ENCODE results near the gene NAA80. TPM values are rescaled to one million over a fixed set of nuclear protein-coding genes. Genes with fewer than 3 reads are reported as not detected.
"Not testable (repeated sequence)": the region's sequence is repeated elsewhere in the genome, so short reads cannot be mapped to it uniquely, and the experiment has no call there.

The NAA80 gene
- total RNA-seq, 1 experiment from 2014 or later: 8.7 TPM

GRCh38 chr3:50272911-50273688 is 26.1 kb downstream of the NAA80 start:
- Histone ChIP-seq H2AFZ (ENCODE audit: low read length) (peak overlapping the region; percentile 61), H3K79me2 (ENCODE audit: low read length) (0 out of 2 replicates have a peak, but pooled peaks cover 3% of the 10 kb centered on the region), H3K27me3 (ENCODE audit: low read length) (no peaks in the 10 kb centered on the region), H3K4me3 (ENCODE audit: low read length) (peak overlapping the region; percentile 59), H3F3A (ENCODE audit: low read length, unreplicated experiment) (no peaks in the 10 kb centered on the region), H3K9ac (ENCODE audit: low read length) (no peak overlapping the region), H3K27ac (ENCODE audit: low read length) (no peak overlapping the region), H3K9me2 (replicated peaks; ENCODE audit: low read length) (no peaks in the 10 kb centered on the region), H4K20me1 (ENCODE audit: low read length) (no peaks in the 10 kb centered on the region), H3K36me3 (ENCODE audit: low read depth, low read length) (no peaks in the 10 kb centered on the region), H3K9me3 (ENCODE audit: low read length) (no peaks in the 10 kb centered on the region), H3K4me2 (ENCODE audit: low read length) (peak overlapping the region; percentile 86), H3K4me1 (ENCODE audit: insufficient read depth, low read length) (peaks cover 38% of the 10 kb centered on the region)
- CTCF ChIA-PET: no interaction called here
- ATAC-seq (peak; percentile 42), DNase-seq (peak; percentile 92)
- intact Hi-C loops (cut with micrococcal nuclease): loop anchor here (1.0 kb wide), 3 partner anchors 13 to 81 kb away; no protein-coding TSS in a partner anchor
- no TSS peak for BruUV-seq (replicated peaks)
- POLR2A ChIA-PET (ENCODE audit: unreplicated experiment): no interaction called here
- TF ChIP-seq CTCF (conservative IDR thresholded peaks at IDR 0.05; ENCODE audit: low read depth, low read length) (peak; percentile 96), EZH2 (IDR thresholded peaks at IDR 0.05; ENCODE audit: low read length, unreplicated experiment) (no peak), EZH2phosphoT487 (IDR thresholded peaks at IDR 0.05; ENCODE audit: borderline replicate concordance, low read length) (no peak)

GRCh38 chr3:50272538-50272910 is 26.7 kb downstream of the NAA80 start:
- H3K9ac ChIP-seq (ENCODE audit: low read length); ATAC-seq; H3K36me3 ChIP-seq (ENCODE audit: low read depth, low read length); H4K20me1 ChIP-seq (ENCODE audit: low read length); H2AFZ ChIP-seq (ENCODE audit: low read length); H3K9me3 ChIP-seq (ENCODE audit: low read length); H3F3A ChIP-seq (ENCODE audit: low read length, unreplicated experiment); intact Hi-C loops (cut with micrococcal nuclease); DNase-seq; BruUV-seq (replicated peaks); H3K79me2 ChIP-seq (ENCODE audit: low read length); H3K4me3 ChIP-seq (ENCODE audit: low read length); H3K27ac ChIP-seq (ENCODE audit: low read length); H3K9me2 ChIP-seq (replicated peaks; ENCODE audit: low read length); H3K27me3 ChIP-seq (ENCODE audit: low read length); CTCF ChIA-PET; POLR2A ChIA-PET (ENCODE audit: unreplicated experiment): not testable (repeated sequence)
- Histone ChIP-seq H3K4me2 (ENCODE audit: low read length) (peak overlapping the region; percentile 86), H3K4me1 (ENCODE audit: insufficient read depth, low read length) (peaks cover 40% of the 10 kb centered on the region)

GRCh38 chr3:50271314-50271936 is 27.8 kb downstream of the NAA80 start:
- Histone ChIP-seq H4K20me1 (ENCODE audit: low read length) (no peaks in the 10 kb centered on the region), H3K9me2 (replicated peaks; ENCODE audit: low read length) (no peaks in the 10 kb centered on the region), H3K36me3 (ENCODE audit: low read depth, low read length) (no peaks in the 10 kb centered on the region), H3K4me3 (ENCODE audit: low read length) (no peak overlapping the region), H3K27ac (ENCODE audit: low read length) (no peak overlapping the region), H3K4me2 (ENCODE audit: low read length) (no peak overlapping the region), H3K4me1 (ENCODE audit: insufficient read depth, low read length) (peaks cover 45% of the 10 kb centered on the region), H3K27me3 (ENCODE audit: low read length) (no peaks in the 10 kb centered on the region), H3K79me2 (ENCODE audit: low read length) (0 out of 2 replicates have a peak, but pooled peaks cover 3% of the 10 kb centered on the region), H3K9ac (ENCODE audit: low read length) (no peak overlapping the region), H3F3A (ENCODE audit: low read length, unreplicated experiment) (no peaks in the 10 kb centered on the region), H2AFZ (ENCODE audit: low read length) (no peak overlapping the region), H3K9me3 (ENCODE audit: low read length) (no peaks in the 10 kb centered on the region)
- POLR2A ChIA-PET (ENCODE audit: unreplicated experiment): no interaction called here
- TF ChIP-seq EZH2 (IDR thresholded peaks at IDR 0.05; ENCODE audit: low read length, unreplicated experiment): no peak
- no peak for TF ChIP-seq CTCF (conservative IDR thresholded peaks at IDR 0.05; ENCODE audit: low read depth, low read length)
- TF ChIP-seq EZH2phosphoT487 (IDR thresholded peaks at IDR 0.05; ENCODE audit: borderline replicate concordance, low read length): no peak
- no peak for DNase-seq
- no TSS peak for BruUV-seq (replicated peaks)
- no peak for ATAC-seq
- intact Hi-C loops (cut with micrococcal nuclease): no loop called here
- CTCF ChIA-PET: interaction anchor here (0.6 kb wide), 1 partner anchor 65 kb away, joined by 3 read pairs; no protein-coding TSS in a partner anchor

Data from PC-3 (cell line).